ENCODE data around the gene ACTN4. TPM values are rescaled to one million over a fixed set of nuclear protein-coding genes. Genes with fewer than 3 reads are reported as not detected.

The ACTN4 gene
- total RNA-seq, 1 donor from 2014 or later: 921 TPM

DNA sequence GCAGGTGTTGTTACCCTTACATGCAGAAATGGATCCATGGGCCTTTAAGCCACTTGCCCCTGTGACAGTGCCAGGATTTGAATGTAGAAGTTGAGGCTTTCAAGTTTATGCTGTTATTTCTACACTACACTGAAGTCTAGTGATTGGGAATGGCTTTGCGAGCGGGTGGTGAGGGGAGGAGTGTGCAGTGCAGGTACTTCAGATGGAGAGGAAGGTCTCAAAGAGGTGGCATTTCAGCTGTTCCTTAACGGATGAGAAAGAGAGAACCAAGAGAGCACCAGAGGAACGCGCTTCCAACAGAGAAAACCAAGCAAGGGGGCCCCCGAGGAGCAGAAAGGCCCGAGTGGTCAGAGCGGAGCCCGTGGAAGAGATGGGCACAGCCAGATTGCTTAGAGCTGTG, 13.3 kb downstream of the ACTN4 start:
- H3K27ac Mint-ChIP-seq (ENCODE audit: unreplicated experiment): peak overlapping the region; percentile 99

GRCh38 chr19:38661136-38661535, 13.7 kb downstream of the ACTN4 start:
- peaks cover 98% of the 10 kb centered on the region for H3K4me1 Mint-ChIP-seq (ENCODE audit: low read depth)
- H3K4me3 Mint-ChIP-seq (ENCODE audit: unreplicated experiment): no peak overlapping the region
- peak overlapping the region; percentile 99 for H3K27ac Mint-ChIP-seq (ENCODE audit: unreplicated experiment)
- peaks cover 12% of the 10 kb centered on the region for H3K36me3 Mint-ChIP-seq (ENCODE audit: low read depth)
- no peaks in the 10 kb centered on the region for H3K27me3 Mint-ChIP-seq (ENCODE audit: low read depth)
- no peak for DNase-seq (ENCODE audit: low spot score)
- TF ChIP-seq, protein P1, sequence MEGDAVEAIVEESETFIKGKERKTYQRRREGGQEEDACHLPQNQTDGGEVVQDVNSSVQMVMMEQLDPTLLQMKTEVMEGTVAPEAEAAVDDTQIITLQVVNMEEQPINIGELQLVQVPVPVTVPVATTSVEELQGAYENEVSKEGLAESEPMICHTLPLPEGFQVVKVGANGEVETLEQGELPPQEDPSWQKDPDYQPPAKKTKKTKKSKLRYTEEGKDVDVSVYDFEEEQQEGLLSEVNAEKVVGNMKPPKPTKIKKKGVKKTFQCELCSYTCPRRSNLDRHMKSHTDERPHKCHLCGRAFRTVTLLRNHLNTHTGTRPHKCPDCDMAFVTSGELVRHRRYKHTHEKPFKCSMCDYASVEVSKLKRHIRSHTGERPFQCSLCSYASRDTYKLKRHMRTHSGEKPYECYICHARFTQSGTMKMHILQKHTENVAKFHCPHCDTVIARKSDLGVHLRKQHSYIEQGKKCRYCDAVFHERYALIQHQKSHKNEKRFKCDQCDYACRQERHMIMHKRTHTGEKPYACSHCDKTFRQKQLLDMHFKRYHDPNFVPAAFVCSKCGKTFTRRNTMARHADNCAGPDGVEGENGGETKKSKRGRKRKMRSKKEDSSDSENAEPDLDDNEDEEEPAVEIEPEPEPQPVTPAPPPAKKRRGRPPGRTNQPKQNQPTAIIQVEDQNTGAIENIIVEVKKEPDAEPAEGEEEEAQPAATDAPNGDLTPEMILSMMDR (IDR thresholded peaks at IDR 0.05): no peak
- H3K9me3 Mint-ChIP-seq (ENCODE audit: low read depth): no peaks in the 10 kb centered on the region

More for the DNA sequence above, 13.3 kb downstream of the ACTN4 start:
- Mint-ChIP-seq H3K27me3 (ENCODE audit: low read depth) (no peaks in the 10 kb centered on the region), H3K36me3 (ENCODE audit: low read depth) (peaks cover 14% of the 10 kb centered on the region), H3K4me3 (ENCODE audit: unreplicated experiment) (no peak overlapping the region), H3K4me1 (ENCODE audit: low read depth) (peaks cover 98% of the 10 kb centered on the region), H3K9me3 (ENCODE audit: low read depth) (no peaks in the 10 kb centered on the region)
- DNase-seq (ENCODE audit: low spot score): no peak
- TF ChIP-seq, protein P1 (IDR thresholded peaks at IDR 0.05): no peak

- Mint-ChIP-seq H3K9me3 (ENCODE audit: low read depth) (no peaks in the 10 kb centered on the region), H3K4me1 (ENCODE audit: low read depth) (peaks cover 98% of the 10 kb centered on the region), H3K4me3 (ENCODE audit: unreplicated experiment) (no peak overlapping the region), H3K36me3 (ENCODE audit: low read depth) (peaks cover 6% of the 10 kb centered on the region), H3K27ac (ENCODE audit: unreplicated experiment) (peak overlapping the region; percentile 100), H3K27me3 (ENCODE audit: low read depth) (no peaks in the 10 kb centered on the region)
- DNase-seq (ENCODE audit: low spot score): no peak
- TF ChIP-seq, protein P1 (IDR thresholded peaks at IDR 0.05): no peak
Measured at GRCh38 chr19:38661996-38662395, 14.5 kb downstream of the ACTN4 start.

- TF ChIP-seq, protein P1 (IDR thresholded peaks at IDR 0.05): no peak
- DNase-seq (ENCODE audit: low spot score): no peak
- Mint-ChIP-seq H3K36me3 (ENCODE audit: low read depth) (peaks cover 6% of the 10 kb centered on the region), H3K27me3 (ENCODE audit: low read depth) (no peaks in the 10 kb centered on the region), H3K4me3 (ENCODE audit: unreplicated experiment) (peak overlapping the region; percentile 12), H3K27ac (ENCODE audit: unreplicated experiment) (peak overlapping the region; percentile 100), H3K4me1 (ENCODE audit: low read depth) (peaks cover 98% of the 10 kb centered on the region), H3K9me3 (ENCODE audit: low read depth) (no peaks in the 10 kb centered on the region)
Measured at GRCh38 chr19:38662537-38663155, 15.2 kb downstream of the ACTN4 start.

DNA sequence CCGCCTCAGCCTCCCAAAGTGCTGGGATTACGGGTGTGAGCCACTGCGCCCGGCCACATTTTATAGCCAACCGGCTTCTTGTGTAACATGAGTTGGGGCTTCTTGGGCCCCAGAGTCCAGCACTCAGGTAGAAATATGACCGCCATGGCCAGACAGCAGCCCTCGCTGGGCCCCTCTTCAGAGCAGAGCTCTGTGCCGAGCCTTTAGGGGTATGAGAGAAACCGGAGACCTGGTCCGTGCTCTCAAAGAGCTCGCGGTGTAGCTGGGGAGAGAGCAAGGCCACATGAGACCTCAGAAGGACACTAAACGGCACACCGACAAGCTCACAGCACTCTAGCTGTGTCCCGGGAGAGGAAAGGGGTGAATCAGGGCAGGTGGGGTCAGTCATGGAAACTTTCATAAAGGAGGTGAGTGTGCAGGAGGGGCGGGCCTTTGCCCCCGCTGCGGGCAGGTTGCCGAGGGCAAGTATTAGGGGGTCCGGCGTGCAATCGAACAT, 15.8 kb downstream of the ACTN4 start:
- no peaks in the 10 kb centered on the region for H3K27me3 Mint-ChIP-seq (ENCODE audit: low read depth)
- peaks cover 98% of the 10 kb centered on the region for H3K4me1 Mint-ChIP-seq (ENCODE audit: low read depth)
- no peak for DNase-seq (ENCODE audit: low spot score)
- H3K4me3 Mint-ChIP-seq (ENCODE audit: unreplicated experiment): peak overlapping the region; percentile 58
- H3K9me3 Mint-ChIP-seq (ENCODE audit: low read depth): no peaks in the 10 kb centered on the region
- H3K36me3 Mint-ChIP-seq (ENCODE audit: low read depth): peaks cover 6% of the 10 kb centered on the region
- peak overlapping the region; percentile 100 for H3K27ac Mint-ChIP-seq (ENCODE audit: unreplicated experiment)
- TF ChIP-seq, protein P1 (IDR thresholded peaks at IDR 0.05): no peak
